OCI-LY1 (cell line): Measurements from ENCODE around the gene ZNF524.

Source experiments
- H2AFZ ChIP-seq: fragments of 200-600 bp; sonication (generic), shearing (Covaris generic); 2 replicates; pipeline ENCODE4 v1.6.0; 2014; ENCODE audit warnings: antibody characterized with exemption, mild to moderate bottlenecking, low read length
- H3F3A ChIP-seq: fragments of 200-600 bp; sonication (generic), shearing (Covaris generic); 2 replicates; pipeline ENCODE4 v1.6.0; 2014; ENCODE audit warnings: mild to moderate bottlenecking, antibody characterized with exemption, low read length, moderate library complexity; ENCODE audit not compliant: insufficient read depth
- H3K27ac ChIP-seq: fragments of 200-600 bp; sonication (generic); 2 replicates; pipeline ENCODE4 v1.5.1; 2014; ENCODE audit warnings: low read length, mixed run types, mild to moderate bottlenecking, low read depth; ENCODE audit not compliant: poor library complexity, severe bottlenecking
- H3K27me3 ChIP-seq: fragments of 200-600 bp; sonication (generic); 2 replicates; pipeline ENCODE4 v1.6.0; 2014; ENCODE audit warnings: antibody characterized with exemption, mild to moderate bottlenecking, low read length, moderate library complexity; ENCODE audit not compliant: insufficient read depth
- H3K36me3 ChIP-seq: fragments of 200-600 bp; sonication (generic); 2 replicates; pipeline ENCODE4 v1.6.1; 2014; ENCODE audit warnings: mild to moderate bottlenecking, antibody characterized with exemption, low read length, moderate library complexity, mixed read lengths; ENCODE audit not compliant: insufficient read depth
- H3K4me1 ChIP-seq: fragments of 200-600 bp; sonication (generic); 2 replicates; pipeline ENCODE4 v1.5.1; 2014; ENCODE audit warnings: mild to moderate bottlenecking, low read length, moderate library complexity; ENCODE audit not compliant: insufficient read depth, severe bottlenecking
- H3K4me2 ChIP-seq: fragments of 200-600 bp; sonication (generic), shearing (Covaris generic); 2 replicates; pipeline ENCODE4 v1.6.1; 2014; ENCODE audit warnings: low read length
- H3K4me3 ChIP-seq: fragments of 200-600 bp; sonication (generic); 2 replicates; pipeline ENCODE4 v1.5.1; 2014; ENCODE audit warnings: low read length, low read depth, mild to moderate bottlenecking, mixed read lengths; ENCODE audit not compliant: poor library complexity, severe bottlenecking
- H3K79me2 ChIP-seq: fragments of 200-600 bp; shearing (Covaris generic); 2 replicates; pipeline ENCODE4 v1.6.1; 2016; ENCODE audit warnings: mixed run types, low read length, mixed read lengths; ENCODE audit not compliant: insufficient read depth
- H3K9ac ChIP-seq: fragments of 200-600 bp; sonication (generic), shearing (Covaris generic); 2 replicates; pipeline ENCODE4 v1.6.1; 2014; ENCODE audit warnings: mild to moderate bottlenecking, low read length, mixed read lengths
- H3K9me2 ChIP-seq: fragments of 200-600 bp; sonication (generic), shearing (Covaris generic); 2 replicates; pipeline ENCODE4 v1.6.1; 2014; ENCODE audit warnings: low read depth, mild to moderate bottlenecking, low read length, mixed read lengths
- H3K9me3 ChIP-seq: fragments of 200-600 bp; shearing (Covaris generic); 2 replicates; pipeline ENCODE4 v1.6.1; 2014; ENCODE audit warnings: low read length, mixed read lengths
- H4K20me1 ChIP-seq: fragments of 200-600 bp; sonication (generic), shearing (Covaris generic); 2 replicates; pipeline ENCODE4 v1.6.0; 2016; ENCODE audit warnings: mild to moderate bottlenecking, low read length; ENCODE audit not compliant: insufficient read depth
- CTCF ChIP-seq: fragments of 200-600 bp; sonication (generic), shearing (Covaris generic); IDR thresholded peaks from 2 replicates; pipeline ENCODE4 v1.5.1; 2017; ENCODE audit warnings: mild to moderate bottlenecking, antibody characterized with exemption, low read length, moderate library complexity, mixed read lengths
- EZH2 ChIP-seq: fragments of 200-600 bp; sonication (generic), shearing (Covaris generic); IDR thresholded peaks from 2 replicates; pipeline ENCODE4 v1.8.0; 2017; ENCODE audit warnings: borderline replicate concordance, mixed run types, mild to moderate bottlenecking, antibody characterized with exemption, low read length, moderate library complexity, mixed read lengths

Gene ZNF524

GRCh38 chr19:55644191-55644833, 44.2 kb downstream of the ZNF524 start:
- no peaks in the 10 kb centered on the region for H3K9me2 ChIP-seq
- peaks cover 67% of the 10 kb centered on the region for H3K4me1 ChIP-seq
- H3K9me3 ChIP-seq = no peaks in the 10 kb centered on the region
- H3K27ac ChIP-seq = peak overlapping the region; percentile 94
- TF ChIP-seq EZH2 (no peak), CTCF (no peak)
- peaks cover 9% of the 10 kb centered on the region; the same call in 1 of the 2 replicates for H3F3A ChIP-seq
- no peaks in the 10 kb centered on the region for H4K20me1 ChIP-seq
- H2AFZ ChIP-seq = no peak overlapping the region
- peak overlapping the region; percentile 96 for H3K9ac ChIP-seq
- H3K79me2 ChIP-seq = peaks cover 10% of the 10 kb centered on the region
- peak overlapping the region; percentile 89 for H3K4me3 ChIP-seq
- H3K36me3 ChIP-seq = peaks cover 26% of the 10 kb centered on the region
- H3K4me2 ChIP-seq = peak overlapping the region; percentile 87
- H3K27me3 ChIP-seq = no peaks in the 10 kb centered on the region

DNA sequence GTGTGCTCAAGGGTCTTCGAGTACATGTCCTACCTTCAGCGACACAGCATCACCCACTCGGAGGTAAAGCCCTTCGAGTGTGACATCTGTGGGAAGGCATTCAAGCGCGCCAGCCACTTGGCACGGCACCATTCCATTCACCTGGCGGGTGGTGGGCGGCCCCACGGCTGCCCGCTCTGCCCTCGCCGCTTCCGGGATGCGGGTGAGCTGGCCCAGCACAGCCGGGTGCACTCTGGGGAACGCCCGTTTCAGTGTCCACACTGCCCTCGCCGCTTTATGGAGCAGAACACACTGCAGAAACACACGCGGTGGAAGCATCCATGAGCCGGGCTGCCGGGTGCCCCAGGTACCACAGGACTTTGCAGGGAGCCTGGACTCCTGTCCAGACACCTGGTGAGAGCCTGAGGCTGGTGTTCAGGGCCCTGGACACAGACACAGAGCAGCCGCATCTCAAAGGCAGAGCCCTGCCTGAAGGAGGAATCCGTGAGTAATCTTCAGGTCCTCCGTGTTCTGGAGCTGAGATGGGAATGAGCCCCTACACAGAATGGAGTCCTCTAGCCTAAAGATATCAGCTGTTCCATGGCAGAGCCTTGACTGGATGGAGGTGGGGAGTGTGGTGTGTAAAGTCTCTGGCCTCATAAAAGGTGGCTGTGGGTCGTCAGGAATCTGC, 44.9 kb downstream of the ZNF524 start:
- H3K27ac ChIP-seq = peak overlapping the region; percentile 94
- TF ChIP-seq CTCF (no peak), EZH2 (no peak)
- no peaks in the 10 kb centered on the region for H3K9me3 ChIP-seq
- H3K9ac ChIP-seq = peak overlapping the region; percentile 96
- no peaks in the 10 kb centered on the region for H4K20me1 ChIP-seq
- peaks cover 9% of the 10 kb centered on the region; the same call in 1 of the 2 replicates for H3F3A ChIP-seq
- no peaks in the 10 kb centered on the region for H3K27me3 ChIP-seq
- H3K79me2 ChIP-seq = peaks cover 10% of the 10 kb centered on the region
- H3K9me2 ChIP-seq = no peaks in the 10 kb centered on the region
- peaks cover 66% of the 10 kb centered on the region for H3K4me1 ChIP-seq
- H3K4me3 ChIP-seq = peak overlapping the region; percentile 89
- H2AFZ ChIP-seq = no peak overlapping the region
- peak overlapping the region; percentile 87 for H3K4me2 ChIP-seq
- H3K36me3 ChIP-seq = peaks cover 25% of the 10 kb centered on the region

- H3K9me2 ChIP-seq = no peaks in the 10 kb centered on the region
- H3K9ac ChIP-seq = peak overlapping the region; percentile 96; the same call in 1 of the 2 replicates
- TF ChIP-seq CTCF (no peak), EZH2 (no peak)
- no peaks in the 10 kb centered on the region for H3K27me3 ChIP-seq
- no peaks in the 10 kb centered on the region for H4K20me1 ChIP-seq
- H3K79me2 ChIP-seq = peaks cover 10% of the 10 kb centered on the region
- peak overlapping the region; percentile 94 for H3K27ac ChIP-seq
- peaks cover 9% of the 10 kb centered on the region; the same call in 1 of the 2 replicates for H3F3A ChIP-seq
- peaks cover 60% of the 10 kb centered on the region for H3K4me1 ChIP-seq
- H2AFZ ChIP-seq = no peak overlapping the region
- peaks cover 25% of the 10 kb centered on the region for H3K36me3 ChIP-seq
- peak overlapping the region; percentile 87 for H3K4me2 ChIP-seq
- H3K4me3 ChIP-seq = peak overlapping the region; percentile 89
- H3K9me3 ChIP-seq = no peaks in the 10 kb centered on the region
Measured at GRCh38 chr19:55645512-55645881, 45.4 kb downstream of the ZNF524 start.
